Neuronal stem cell (in vitro differentiated cells): ENCODE data around the gene STYX.

ENCODE experiments used
- DNase-seq: peaks from one replicate; pipeline ENCODE4 v3.0.0-alpha.2; 2013; ENCODE audit warnings: low spot score
- H2AFZ ChIP-seq: one replicate; pipeline ENCODE4 v1.6.1; 2013; ENCODE audit warnings: mild to moderate bottlenecking, low read length, inconsistent platforms
- H2AK5ac ChIP-seq: 2 replicates; pipeline ENCODE4 v1.6.1; 2013; ENCODE audit warnings: low read depth, mild to moderate bottlenecking, inconsistent platforms, low read length, moderate library complexity, mixed read lengths
- H2BK120ac ChIP-seq: 2 replicates; pipeline ENCODE4 v1.6.1; 2013; ENCODE audit warnings: low read depth, mild to moderate bottlenecking, inconsistent platforms, low read length, moderate library complexity, mixed read lengths
- H2BK12ac ChIP-seq: one replicate; pipeline ENCODE4 v1.6.1; 2013; ENCODE audit warnings: low read length, inconsistent platforms
- H2BK15ac ChIP-seq: 2 replicates; pipeline ENCODE4 v1.6.1; 2013; ENCODE audit warnings: mild to moderate bottlenecking, low read length, inconsistent platforms, mixed read lengths
- H2BK5ac ChIP-seq: one replicate; pipeline ENCODE4 v1.6.1; 2013; ENCODE audit warnings: inconsistent platforms, mild to moderate bottlenecking, low read length, moderate library complexity
- H3K14ac ChIP-seq: one replicate; pipeline ENCODE4 v1.6.1; 2013; ENCODE audit warnings: low read length, inconsistent platforms
- H3K18ac ChIP-seq: 2 replicates; pipeline ENCODE4 v1.6.1; 2013; ENCODE audit warnings: low read length, inconsistent platforms
- H3K23ac ChIP-seq: 2 replicates; pipeline ENCODE4 v1.6.1; 2013; ENCODE audit warnings: low read depth, mild to moderate bottlenecking, mixed read lengths, low read length, inconsistent platforms; ENCODE audit not compliant: poor library complexity
- H3K27ac ChIP-seq: replicated peaks from 3 replicates; pipeline ENCODE4 v1.5.1; 2013; ENCODE audit warnings: low read length, inconsistent platforms
- H3K27me3 ChIP-seq, 3 experiments: 2 replicates each; pipeline ENCODE4 v1.6.1; 2013; ENCODE audit warnings: low read length in 3 of 3, mild to moderate bottlenecking in 2 of 3, inconsistent platforms in 1 of 3, low read depth in 1 of 3, mixed read lengths in 1 of 3, moderate library complexity in 1 of 3; ENCODE audit not compliant: control insufficient read depth in 3 of 3, insufficient read depth in 3 of 3
- H3K36me3 ChIP-seq, 2 donors: replicated peaks in 1 of 2; 2 replicates each; pipeline ENCODE4 v1.6.1; 2013; ENCODE audit warnings: low read length in 2 of 2; ENCODE audit not compliant: control insufficient read depth in 2 of 2, insufficient read depth in 2 of 2
- H3K4ac ChIP-seq: 2 replicates; pipeline ENCODE4 v1.6.1; 2013; ENCODE audit warnings: inconsistent platforms, mild to moderate bottlenecking, low read length, moderate library complexity
- H3K4me1 ChIP-seq, 2 donors: 1 replicate in 1 of 2; 2 replicates in 1 of 2; pipeline ENCODE4 v1.6.1; 2013; ENCODE audit warnings: low read length in 2 of 2, low read depth in 1 of 2; ENCODE audit not compliant: control insufficient read depth in 2 of 2, insufficient read depth in 1 of 2
- H3K4me2 ChIP-seq: one replicate; pipeline ENCODE4 v1.6.1; 2013; ENCODE audit warnings: mild to moderate bottlenecking, low read length, inconsistent platforms; ENCODE audit not compliant: insufficient read depth, poor library complexity, severe bottlenecking
- H3K4me3 ChIP-seq, 2 donors: 2 replicates each; pipeline ENCODE4 v1.5.1; 2013; ENCODE audit warnings: low read length in 2 of 2, mild to moderate bottlenecking in 2 of 2, inconsistent platforms in 1 of 2, moderate library complexity in 1 of 2
- H3K79me1 ChIP-seq: one replicate; pipeline ENCODE4 v1.6.1; 2013; ENCODE audit warnings: low read depth, mild to moderate bottlenecking, inconsistent platforms, low read length, moderate library complexity
- H3K9ac ChIP-seq: one replicate; pipeline ENCODE4 v1.6.1; 2013; ENCODE audit warnings: mild to moderate bottlenecking, low read depth, low read length, inconsistent platforms; ENCODE audit not compliant: poor library complexity
- H3K9me3 ChIP-seq, 2 donors: replicated peaks in 1 of 2; 2 replicates each; pipeline versions ENCODE3 to v1.6.1; 2013; ENCODE audit warnings: low read length in 2 of 2, mild to moderate bottlenecking in 2 of 2, inconsistent platforms in 1 of 2, low read depth in 1 of 2, mixed read lengths in 1 of 2, moderate library complexity in 1 of 2; ENCODE audit not compliant: control insufficient read depth in 2 of 2, insufficient read depth in 1 of 2
- H4K8ac ChIP-seq: one replicate; pipeline ENCODE4 v1.6.1; 2013; ENCODE audit warnings: low read depth, mild to moderate bottlenecking, inconsistent platforms, low read length, moderate library complexity
- H4K91ac ChIP-seq: one replicate; pipeline ENCODE4 v1.6.1; 2013; ENCODE audit warnings: low read length, low read depth, mild to moderate bottlenecking, inconsistent platforms; ENCODE audit not compliant: poor library complexity
- WGBS, 2 donors: extraction: QIAGEN DNeasy Blood & Tissue Kit; methylation state at CpG; one replicate each; pipeline ENCODE4 v1.1.7; 2013; ENCODE audit warnings: missing lambda C conversion rate in 2 of 2, mixed read lengths in 1 of 2; ENCODE audit not compliant: insufficient read length in 2 of 2, insufficient replicate concordance in 1 of 2; ENCODE audit errors: extremely low coverage in 2 of 2; 5-methylcytosine and 5-hydroxymethylcytosine counted together

STYX gene

DNA sequence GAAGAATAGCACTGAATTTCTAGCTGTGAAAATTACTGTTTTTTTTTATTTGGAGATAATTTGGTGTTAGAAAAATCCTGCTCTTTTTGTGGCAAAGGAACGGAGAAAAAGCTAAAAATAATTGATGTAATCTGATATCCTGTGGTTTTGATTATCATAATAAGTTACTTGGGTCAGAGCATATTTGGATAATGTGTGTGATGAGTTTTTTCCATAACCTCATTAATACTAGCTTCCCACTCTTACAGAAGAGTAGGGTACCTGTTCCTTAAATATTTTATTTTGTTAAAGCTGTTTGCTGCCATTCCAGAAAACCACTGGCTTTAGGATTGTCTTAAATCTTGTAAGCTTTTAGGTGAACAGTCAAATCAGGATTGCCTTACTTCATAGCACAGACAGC is 18.3 kb upstream of the STYX start:
- no peaks in the 10 kb centered on the region for H3K27me3 ChIP-seq
- H3K23ac ChIP-seq: no peak overlapping the region
- H3K9me3 ChIP-seq: no peaks in the 10 kb centered on the region
- no peak overlapping the region for H2AFZ ChIP-seq
- peaks cover 19 to 86% of the 10 kb centered on the region in 2 donors for H3K36me3 ChIP-seq
- H2BK5ac ChIP-seq: no peak overlapping the region
- H3K4me3 ChIP-seq: no peak overlapping the region
- no peak overlapping the region for H4K91ac ChIP-seq
- peaks cover 4% of the 10 kb centered on the region for H3K79me1 ChIP-seq
- H2BK120ac ChIP-seq: no peak overlapping the region
- peaks cover 0 to 7% of the 10 kb centered on the region in 2 donors for H3K4me1 ChIP-seq
- no peak overlapping the region for H2BK15ac ChIP-seq
- H3K9ac ChIP-seq: no peak overlapping the region
- H3K4ac ChIP-seq: no peak overlapping the region
- H3K14ac ChIP-seq: no peak overlapping the region
- no peak overlapping the region for H4K8ac ChIP-seq
- no CpG with 5 or more reads among the region's 1 CpG for WGBS, 2 donors
- H2AK5ac ChIP-seq: no peak overlapping the region
- H3K18ac ChIP-seq: no peak overlapping the region
- no peak overlapping the region for H2BK12ac ChIP-seq
- no peak for DNase-seq
- no peak overlapping the region for H3K27ac ChIP-seq
- no peak overlapping the region for H3K4me2 ChIP-seq

DNA sequence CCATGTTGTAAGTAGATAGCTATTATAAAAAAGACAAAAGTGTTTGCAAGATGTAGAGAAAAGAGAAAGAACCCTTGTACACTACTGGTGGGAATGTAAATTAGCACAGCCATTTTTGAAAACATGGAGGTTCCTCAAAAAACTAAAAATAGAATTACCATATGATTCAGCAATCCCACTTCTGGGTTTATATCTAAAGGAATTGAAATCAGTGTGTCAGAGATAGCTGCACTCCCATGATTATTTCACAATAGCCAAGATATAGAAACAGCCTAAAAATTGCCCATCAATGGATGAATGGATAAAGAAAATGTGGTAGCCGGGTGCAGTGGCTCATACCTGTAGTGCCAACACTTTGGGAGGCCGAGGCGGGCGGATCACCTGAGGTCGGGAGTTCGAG is 13.8 kb upstream of the STYX start:
- no peak overlapping the region for H3K4ac ChIP-seq

DNA sequence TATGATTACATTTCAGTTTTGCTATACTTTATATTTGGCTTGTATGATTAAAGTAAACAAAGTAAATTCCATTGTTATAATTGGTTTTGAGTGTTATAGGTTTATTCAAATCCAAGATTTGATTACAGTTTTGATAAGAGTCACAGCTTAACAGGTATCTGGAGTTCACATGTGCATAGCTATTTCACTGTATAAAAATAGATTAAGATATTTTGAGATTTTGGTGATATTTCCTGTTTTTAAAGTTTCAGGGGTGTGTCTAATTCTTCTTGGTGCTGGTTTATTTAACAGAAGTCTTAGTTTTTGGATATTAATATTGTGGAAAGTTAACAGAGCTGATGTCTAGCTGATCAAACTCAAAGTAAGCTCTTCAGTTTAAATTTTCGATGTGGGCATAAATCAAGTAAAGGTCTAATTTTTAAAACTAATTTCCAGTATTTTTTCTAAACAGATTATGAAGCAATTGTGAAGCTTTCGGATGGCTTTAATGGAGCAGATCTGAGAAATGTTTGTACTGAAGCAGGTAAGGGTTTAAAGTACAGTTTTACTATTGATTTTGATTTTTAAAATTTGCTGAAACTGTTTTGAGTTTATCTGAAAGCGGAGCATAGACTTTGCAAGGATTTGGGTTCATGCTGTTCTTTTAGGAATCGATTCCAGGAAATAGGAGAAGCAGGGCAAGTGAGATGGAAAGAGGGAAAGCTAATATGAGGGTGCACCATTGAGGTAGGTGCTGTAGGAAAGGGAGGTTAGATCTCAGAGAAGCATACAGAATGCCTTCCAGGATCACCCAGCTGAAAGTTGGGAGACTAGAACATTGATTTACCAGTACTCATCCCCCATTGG is 6.2 kb upstream of the STYX start:
- no peak overlapping the region for H2AFZ ChIP-seq
- H2BK5ac ChIP-seq: no peak overlapping the region
- H3K4me2 ChIP-seq: no peak overlapping the region
- no peaks in the 10 kb centered on the region for H3K4me1 ChIP-seq
- H3K18ac ChIP-seq: no peak overlapping the region
- H2BK120ac ChIP-seq: no peak overlapping the region
- no peaks in the 10 kb centered on the region for H3K9me3 ChIP-seq
- peaks cover 25 to 99% of the 10 kb centered on the region in 2 donors for H3K36me3 ChIP-seq
- no peak overlapping the region for H3K14ac ChIP-seq
- DNase-seq: no peak
- H2BK15ac ChIP-seq: no peak overlapping the region
- H3K27me3 ChIP-seq: no peaks in the 10 kb centered on the region
- no peak overlapping the region for H2AK5ac ChIP-seq
- H4K91ac ChIP-seq: no peak overlapping the region
- no peak overlapping the region for H2BK12ac ChIP-seq
- no peaks in the 10 kb centered on the region for H3K79me1 ChIP-seq
- H3K4me3 ChIP-seq: no peak overlapping the region
- no peak overlapping the region for H4K8ac ChIP-seq
- H3K9ac ChIP-seq: no peak overlapping the region
- no peak overlapping the region for H3K27ac ChIP-seq
- H3K4ac ChIP-seq: no peak overlapping the region
- no CpG with 5 or more reads among the region's 4 CpGs for WGBS, 2 donors
- no peak overlapping the region for H3K23ac ChIP-seq

More for the DNA sequence above, 13.8 kb upstream of the STYX start:
- H3K4me2 ChIP-seq: no peak overlapping the region
- H2AFZ ChIP-seq: no peak overlapping the region
- H3K27ac ChIP-seq: no peak overlapping the region
- H2AK5ac ChIP-seq: no peak overlapping the region
- H3K14ac ChIP-seq: no peak overlapping the region
- no peak overlapping the region for H3K9ac ChIP-seq
- H2BK15ac ChIP-seq: no peak overlapping the region
- H3K23ac ChIP-seq: no peak overlapping the region
- H3K4me3 ChIP-seq: no peak overlapping the region
- no CpG with 5 or more reads among the region's 6 CpGs for WGBS, 2 donors
- H3K36me3 ChIP-seq: peaks cover 20 to 100% of the 10 kb centered on the region in 2 donors
- DNase-seq: no peak
- no peak overlapping the region for H2BK12ac ChIP-seq
- H2BK5ac ChIP-seq: no peak overlapping the region
- no peak overlapping the region for H3K18ac ChIP-seq
- H3K79me1 ChIP-seq: peaks cover 2% of the 10 kb centered on the region
- H2BK120ac ChIP-seq: no peak overlapping the region
- no peaks in the 10 kb centered on the region for H3K27me3 ChIP-seq
- H3K4me1 ChIP-seq: no peaks in the 10 kb centered on the region
- H4K8ac ChIP-seq: no peak overlapping the region
- no peak overlapping the region for H4K91ac ChIP-seq
- no peaks in the 10 kb centered on the region for H3K9me3 ChIP-seq

GRCh38 chr14:52724360-52724644 is 5.7 kb upstream of the STYX start:
- no peaks in the 10 kb centered on the region for H3K27me3 ChIP-seq
- no peak overlapping the region for H2AFZ ChIP-seq
- no peak overlapping the region for H2BK15ac ChIP-seq
- H3K36me3 ChIP-seq: peaks cover 25 to 99% of the 10 kb centered on the region in 2 donors
- H2BK120ac ChIP-seq: no peak overlapping the region
- DNase-seq: no peak
- H3K4ac ChIP-seq: no peak overlapping the region
- no peak overlapping the region for H3K23ac ChIP-seq
- H3K4me3 ChIP-seq: no peak overlapping the region
- H4K8ac ChIP-seq: no peak overlapping the region
- no peak overlapping the region for H2BK5ac ChIP-seq
- no peaks in the 10 kb centered on the region for H3K79me1 ChIP-seq
- no peak overlapping the region for H3K27ac ChIP-seq
- H2BK12ac ChIP-seq: no peak overlapping the region
- H3K9ac ChIP-seq: no peak overlapping the region
- no peak overlapping the region for H3K4me2 ChIP-seq
- H3K4me1 ChIP-seq: no peaks in the 10 kb centered on the region
- no peak overlapping the region for H2AK5ac ChIP-seq
- no peaks in the 10 kb centered on the region for H3K9me3 ChIP-seq
- H4K91ac ChIP-seq: no peak overlapping the region
- H3K18ac ChIP-seq: no peak overlapping the region
- H3K14ac ChIP-seq: no peak overlapping the region
